ENCODE measurements around the gene ZNF516.

Gene ZNF516

DNA sequence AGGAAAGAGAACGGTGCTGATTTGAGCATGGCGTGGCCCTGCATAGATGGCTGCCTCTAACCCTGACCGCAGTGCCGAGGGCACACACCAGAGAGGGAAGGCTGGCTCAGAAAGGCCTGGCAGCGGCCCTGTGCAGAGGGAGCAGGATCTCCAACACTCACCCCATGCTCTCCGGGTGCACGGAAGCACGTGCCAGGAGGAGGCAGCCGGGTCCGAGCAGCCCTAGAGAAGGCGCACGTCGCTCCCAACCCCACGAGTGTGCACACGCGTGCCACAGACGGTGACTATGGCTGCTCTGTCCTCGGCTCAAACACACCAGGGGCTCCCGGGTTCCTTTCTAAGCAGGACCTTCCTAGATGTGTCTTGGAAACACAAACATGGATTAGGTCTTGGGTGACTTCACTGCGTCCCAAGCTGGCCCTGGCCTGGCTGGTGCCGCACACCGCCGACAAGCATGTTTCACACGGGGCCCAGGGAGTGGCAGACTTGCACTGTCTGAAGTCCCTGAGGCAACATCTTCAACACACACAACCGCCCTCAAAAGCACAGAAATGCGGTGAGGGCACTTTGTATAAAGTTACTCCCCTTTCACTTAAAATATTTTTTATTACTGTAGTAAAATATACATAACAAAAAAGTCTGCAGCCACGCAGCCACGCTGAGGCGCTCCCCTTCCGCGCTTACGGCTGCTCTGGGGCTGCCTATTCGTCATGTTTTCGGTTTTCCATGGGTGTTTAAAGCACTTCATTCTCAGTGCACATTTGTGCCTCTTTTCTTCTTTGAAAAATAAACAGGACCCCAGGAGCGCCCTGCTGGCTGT, 110.0 kb downstream of the ZNF516 start:
- no peak for DNase-seq

DNA sequence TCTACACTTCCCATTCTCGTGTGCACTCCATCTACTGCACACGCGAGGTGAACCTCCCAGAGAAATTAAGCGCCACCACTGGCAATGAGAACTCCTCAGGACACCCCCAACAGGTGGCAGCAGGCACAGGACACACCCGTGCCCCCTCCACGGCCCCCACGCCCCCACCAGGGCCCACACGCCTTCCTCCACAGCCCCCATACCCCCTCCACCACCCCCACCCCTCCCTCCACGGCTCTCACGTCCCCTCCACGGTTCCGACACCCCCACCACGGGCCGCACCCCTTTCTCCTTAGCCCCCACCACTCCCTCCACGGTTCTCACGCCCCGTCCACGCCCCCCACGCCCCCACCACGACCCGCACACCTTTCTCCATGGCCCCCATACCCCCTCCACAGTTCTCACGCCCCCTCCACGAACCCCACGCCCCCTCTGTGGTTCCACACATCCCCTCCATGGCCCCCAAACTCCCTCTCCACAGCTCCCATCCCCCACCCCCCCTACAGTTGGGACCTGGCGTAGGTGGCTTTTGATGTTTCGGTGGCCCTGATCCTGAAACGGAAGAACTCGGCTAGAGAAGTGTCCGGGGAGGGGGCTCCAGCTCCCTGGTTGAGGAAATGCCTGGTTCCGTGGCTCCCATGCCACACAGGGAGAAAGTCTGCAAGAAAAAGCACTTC, 110.8 kb downstream of the ZNF516 start:
- no peak for DNase-seq

DNA sequence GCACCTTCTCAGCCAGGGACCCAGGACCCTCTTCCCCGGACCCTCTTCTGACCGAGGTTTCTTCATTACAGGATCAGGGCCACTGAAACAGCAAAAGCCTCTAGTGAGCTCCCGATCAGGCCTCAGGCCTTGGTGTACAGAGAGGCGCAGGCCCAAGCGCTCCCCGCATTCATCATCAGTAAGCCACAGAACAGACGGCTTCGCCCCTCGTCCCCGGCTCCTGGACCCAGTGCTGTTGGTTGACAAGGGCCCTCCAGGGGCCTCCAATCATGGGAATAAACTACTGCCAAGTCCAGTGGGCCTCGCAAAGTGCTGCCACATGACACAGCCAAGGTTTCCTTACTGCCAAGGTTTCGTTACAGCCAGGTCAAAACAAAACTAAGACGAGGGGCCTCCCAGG, 111.4 kb downstream of the ZNF516 start:
- no peak for DNase-seq

DNA sequence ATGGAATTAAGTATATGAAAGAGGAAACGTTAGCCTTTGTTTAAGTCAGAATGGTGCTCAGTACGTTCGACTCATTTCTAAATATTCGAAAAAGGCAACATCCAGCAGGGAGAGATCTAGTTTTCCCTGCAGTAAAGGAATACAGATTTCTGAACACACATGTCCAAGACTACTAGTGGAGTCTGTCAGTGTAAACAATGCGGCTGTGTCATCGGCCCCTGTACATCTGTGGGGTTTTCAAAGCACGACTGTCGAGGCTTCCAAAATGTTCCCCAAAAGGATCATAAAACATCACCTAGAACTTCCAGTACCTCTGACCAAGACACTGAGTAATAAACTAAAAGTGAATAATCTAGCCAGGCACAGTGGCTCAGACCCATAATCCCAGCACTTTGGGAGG, 112.8 kb downstream of the ZNF516 start:
- no peak for DNase-seq

DNA sequence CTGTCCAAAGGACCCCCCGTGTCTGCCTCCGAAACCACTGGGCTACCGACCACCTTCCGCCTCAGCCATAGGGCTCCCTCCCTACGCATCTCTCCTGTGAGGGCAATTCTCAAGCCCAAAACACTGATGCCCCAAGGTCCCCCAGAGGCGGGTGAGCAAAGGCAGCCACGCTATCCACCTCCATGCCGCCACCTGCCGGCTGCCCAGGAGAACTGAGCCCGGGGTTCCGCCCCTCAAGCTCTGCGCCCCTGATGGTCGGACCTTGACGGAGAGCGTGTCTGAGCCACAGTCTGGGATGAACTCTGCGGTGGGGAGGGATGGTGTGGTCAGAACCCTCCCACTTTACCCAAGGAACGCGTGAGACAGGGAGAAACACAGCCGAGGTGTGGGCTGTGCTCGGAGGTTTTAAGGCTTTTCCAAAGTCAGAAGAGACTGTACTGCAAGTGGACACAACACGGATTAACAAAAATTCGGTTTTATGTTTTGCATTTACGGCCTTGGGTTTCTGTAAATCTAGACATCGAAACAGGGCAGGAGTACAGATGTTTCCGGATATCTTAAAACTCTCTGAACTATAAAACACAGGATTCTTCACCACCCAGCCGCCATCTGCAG, 114.1 kb downstream of the ZNF516 start:
- DNase-seq, result no peak

DNA sequence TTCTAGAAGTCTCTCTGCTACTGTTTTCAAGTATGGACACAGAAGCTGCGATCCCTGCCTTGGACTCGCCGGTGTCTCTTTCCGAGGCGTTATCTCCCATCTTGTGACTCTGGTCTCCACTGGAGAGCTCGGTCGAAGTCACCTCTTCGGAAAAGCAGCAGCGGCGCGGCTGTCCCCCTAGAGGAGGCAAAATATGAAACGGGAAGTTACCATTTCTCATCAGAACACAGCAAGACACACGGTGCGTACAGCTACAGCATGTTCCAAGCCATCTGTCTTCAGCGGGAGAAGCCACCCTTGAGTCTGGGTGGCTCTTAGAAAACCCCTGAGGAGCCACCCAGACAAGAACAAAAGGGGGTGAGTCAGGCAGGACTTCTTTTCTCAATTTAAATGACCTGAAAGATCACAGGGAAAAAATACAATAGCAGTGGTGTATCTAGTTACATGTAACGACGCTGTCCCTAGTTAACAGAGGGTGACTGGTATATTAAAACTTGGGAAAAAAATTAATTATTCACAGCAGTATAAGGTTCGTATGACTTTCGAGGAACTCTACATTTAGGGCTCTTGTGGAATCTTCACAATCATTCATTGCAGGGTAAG, 114.8 kb downstream of the ZNF516 start:
- DNase-seq, result no peak

DNA sequence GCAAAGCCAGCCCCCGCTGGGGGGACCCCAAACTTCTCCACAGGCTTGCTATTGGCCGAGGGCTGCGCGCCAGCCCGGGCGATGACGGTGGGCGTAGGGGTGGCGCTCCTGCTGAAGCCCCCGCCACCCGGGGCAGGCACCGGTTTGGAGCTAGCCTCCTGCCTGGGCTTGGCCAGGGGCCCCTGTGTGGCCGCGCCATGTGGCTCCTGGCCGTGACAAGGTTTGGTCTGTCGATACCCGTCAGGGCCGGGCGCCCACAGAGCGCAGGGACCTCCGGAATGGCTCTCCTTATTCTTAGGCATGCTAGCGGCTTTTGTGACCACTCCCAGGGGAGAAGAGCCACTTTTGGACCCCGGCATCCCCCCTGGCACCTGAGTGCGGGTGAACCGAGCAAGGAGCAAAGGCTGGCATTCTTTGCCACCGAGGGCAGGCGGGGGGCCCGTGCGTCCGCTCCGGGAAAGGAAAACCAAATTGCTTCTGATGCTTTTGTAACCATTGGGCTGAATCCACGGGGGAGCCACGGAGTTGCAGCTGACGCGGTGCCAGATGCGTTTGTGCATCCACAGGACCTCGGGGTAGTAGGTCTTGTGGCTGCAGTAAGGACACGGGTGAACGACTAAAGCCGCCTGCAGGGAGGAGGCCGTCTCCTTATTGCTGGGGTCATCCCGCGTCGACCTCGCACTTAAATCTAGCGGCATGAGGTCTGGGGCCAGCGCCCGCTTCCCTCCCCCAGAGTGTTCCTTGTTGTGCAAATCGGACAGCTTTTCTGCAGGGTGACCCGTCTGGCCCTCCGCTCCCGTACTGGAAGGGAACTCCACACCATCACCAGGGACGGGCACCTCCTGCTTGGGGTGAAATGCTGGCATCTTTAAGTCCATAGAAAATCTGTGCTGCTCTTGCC, 115.6 kb downstream of the ZNF516 start:
- DNase-seq, result no peak

DNA sequence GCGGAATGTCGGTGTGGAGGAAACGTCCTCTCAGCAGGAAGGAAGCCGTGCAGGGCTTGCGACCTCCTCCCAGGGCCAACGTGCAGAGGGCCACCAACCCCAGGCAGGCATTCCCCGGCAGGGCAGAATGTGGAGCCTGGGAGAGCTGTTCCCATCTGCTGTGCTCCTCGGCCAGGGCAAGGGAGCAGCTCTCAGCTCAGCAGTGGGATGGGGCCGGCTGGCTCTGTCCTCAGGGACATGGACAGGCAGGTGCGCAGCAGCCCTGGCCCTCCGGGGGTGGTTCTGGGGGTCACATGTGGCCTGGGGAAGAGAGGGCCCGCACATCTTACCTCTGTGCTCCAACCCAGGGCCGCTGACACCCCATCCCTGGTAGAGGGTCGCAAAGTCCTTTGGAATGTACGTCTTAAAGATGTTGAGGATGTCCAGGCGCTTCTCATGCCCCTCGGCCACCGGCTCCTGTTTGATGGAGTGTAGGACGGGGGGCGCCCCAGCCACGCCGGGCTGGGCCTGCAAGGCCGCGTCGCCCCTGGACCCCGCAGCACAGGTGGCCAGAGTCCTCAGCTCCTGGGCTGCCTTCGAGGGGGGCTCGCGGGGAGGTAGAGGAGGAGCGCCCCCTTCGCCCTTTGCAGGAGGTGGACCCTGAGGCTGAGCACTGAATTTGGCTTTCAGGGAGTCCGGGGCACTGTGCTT, 116.4 kb downstream of the ZNF516 start:
- no peak for DNase-seq

DNA sequence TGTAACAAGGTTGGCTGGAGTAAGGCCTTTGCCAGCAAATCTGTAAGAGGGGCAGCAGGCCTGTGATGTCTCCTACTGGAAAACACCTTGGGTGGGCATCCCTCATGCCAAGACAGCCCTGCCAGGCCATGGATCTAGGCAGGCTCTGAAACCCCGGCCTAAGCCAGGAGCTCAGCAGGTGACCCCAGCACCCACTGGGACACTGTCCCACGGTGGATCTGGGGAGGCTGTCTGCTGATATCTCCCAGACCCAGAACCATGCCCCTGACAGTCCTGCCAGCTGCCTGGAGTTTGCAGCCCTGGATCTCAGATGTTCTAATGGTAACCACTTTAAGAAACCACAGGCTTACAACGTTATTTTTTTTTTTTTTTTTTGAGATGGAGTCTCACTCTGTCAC, 117.7 kb downstream of the ZNF516 start:
- DNase-seq, result no peak

DNA sequence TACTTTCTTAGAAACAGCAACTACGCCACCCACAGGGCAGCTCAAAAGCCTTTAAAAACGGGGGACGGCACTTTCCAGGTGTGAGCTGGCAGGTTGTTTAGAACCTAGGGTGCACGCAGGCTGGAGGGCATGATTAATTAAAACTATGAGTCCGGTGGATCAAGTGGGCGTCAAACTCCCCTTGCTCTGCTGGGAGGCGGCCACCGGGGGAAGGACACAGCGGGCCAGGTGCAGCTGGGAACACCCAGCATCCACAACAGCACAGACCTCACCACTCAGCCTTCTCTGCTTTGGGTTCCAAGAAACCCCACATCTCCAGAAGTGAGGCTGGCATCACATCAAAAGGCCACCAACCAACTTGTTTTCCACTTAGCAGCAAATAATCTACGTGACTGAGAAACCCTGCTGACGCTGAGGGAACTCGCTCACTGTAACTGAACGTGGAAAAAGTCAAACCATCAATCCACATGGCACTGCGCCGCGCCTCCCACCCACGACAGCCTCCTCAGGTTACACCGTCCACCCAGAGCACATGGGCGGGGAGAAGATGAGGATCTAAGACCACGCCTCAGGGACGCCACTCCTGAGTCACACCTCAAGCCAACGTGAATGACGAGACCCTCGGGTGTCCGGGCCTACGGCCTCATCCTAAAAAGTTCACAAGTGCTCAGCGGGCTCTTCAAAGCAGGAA, 118.2 kb downstream of the ZNF516 start:
- peak in 12 of 56 donors; percentile 17 to 73 (median 38) for DNase-seq

DNA sequence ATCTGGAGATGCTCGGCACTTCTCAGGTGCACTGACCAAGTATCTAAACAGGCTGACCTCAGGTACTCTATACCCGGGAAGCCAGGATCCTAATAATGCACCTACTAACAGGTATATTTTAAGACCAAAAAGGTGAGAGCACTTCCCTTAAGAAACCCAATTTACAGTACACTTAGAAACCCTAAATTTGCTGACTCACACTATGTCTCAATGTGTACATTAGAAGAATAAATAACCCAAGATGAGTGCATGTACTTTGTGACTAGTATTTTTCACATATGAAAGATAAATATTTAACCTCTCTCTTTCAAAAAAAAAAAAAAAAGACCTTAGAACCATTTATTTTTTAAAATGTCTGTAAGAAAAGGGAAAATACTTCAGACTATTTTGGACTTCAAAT, 118.8 kb downstream of the ZNF516 start:
- no peak for DNase-seq

DNA sequence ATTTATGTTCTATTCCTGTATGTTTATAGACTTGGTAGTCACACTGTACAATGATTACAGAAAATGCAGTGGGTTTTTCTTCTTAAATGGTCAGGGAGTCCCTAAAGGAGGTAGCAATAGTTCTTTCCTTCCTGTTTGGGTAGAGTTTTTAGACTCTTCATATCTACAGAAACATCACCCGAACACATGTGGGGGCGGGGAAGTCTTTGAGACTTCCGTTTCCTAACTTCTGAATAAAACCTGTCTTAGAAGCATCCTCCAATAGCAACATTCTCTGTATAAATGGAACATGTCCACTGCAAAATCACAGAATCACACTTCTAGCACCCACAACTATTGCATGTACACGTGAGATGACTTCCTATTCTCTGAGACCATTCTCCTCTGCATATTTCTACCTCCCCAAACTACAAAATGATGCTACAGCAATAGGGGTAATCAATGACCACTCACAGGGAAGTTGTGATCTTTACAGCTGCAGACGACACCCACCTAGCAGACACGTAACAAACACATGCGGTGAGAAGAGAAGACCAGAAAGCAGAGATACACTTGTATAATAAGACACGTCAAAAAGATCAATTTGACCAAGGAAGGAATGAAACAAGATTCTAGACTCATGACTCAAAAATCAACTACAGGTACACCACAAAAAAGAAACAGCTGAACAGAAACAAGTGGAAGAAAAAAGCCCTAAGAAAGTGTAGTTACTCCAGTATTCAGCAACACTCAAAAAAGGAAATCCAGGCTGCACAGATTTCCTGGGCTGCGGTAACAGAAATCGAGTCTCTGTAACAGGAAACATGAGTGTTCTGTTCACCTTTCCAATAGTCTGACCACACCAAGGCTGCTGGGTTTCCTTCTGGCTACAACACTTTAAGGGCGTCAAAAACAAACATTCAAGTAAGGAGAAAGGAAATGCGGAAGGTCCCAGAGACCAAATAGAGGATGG, 120.4 kb downstream of the ZNF516 start:
- DNase-seq, result no peak

DNA sequence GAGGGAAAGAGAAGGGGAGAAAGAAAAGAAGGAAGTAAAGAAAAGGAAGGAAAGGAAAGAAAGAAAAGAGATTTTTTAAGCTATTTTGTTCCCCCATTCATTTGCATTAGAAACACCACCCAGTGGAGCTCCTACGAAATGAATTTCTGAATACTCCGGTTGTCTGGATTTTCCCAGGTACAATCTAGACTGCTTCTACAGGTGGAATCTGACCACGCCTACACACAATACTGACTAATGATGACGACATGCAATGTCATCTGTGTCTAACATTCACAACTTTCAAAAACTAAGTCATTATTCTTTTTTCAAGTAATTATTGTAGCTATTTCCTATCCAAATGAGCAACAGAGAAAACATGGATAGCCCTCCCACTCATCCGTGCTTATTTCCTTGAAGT, 121.7 kb downstream of the ZNF516 start:
- no peak for DNase-seq

DNA sequence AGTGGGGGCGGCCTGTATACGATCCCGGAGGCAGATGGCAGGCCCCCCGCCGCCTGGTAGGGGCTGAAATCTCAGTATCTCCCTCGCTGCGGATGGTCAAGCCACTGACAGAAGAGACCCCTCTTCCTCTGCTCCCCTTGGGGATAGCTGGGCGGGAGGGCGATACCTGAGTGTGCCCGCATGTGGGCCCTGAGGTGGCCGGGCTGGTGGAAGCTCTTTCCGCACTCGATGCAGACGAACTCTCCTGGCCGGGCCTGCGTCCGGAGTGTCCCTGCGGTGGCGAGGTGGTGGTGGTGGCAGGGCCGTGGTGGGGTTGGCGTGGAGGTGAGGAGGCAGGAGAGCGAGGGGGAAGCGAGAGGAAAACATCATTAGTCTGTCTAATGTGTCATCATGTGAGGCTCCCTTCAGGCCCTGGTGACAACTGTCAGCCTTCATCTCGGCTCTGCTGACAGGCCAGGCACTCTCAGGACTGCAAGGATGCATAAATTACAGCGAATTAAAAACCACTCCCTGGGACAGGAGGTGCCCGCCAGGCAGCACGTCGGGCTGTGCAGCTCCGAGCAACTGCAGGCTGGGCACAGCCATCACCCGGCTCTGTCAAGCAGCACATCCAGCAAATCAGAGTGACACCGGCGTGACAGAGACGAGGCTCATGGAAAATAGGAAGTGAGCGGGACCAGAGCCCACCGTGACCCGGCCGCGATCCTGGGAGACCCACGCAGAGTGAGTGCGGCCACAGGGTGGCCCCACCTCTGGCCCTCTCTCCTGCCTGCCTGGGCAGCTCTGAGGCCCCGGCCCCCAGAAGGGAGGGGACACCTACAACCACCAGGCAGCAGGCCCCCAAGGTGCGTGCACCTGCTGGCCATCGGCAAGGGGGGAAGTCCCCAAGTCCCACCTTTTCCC, 123.5 kb downstream of the ZNF516 start:
- no peak for DNase-seq

DNA sequence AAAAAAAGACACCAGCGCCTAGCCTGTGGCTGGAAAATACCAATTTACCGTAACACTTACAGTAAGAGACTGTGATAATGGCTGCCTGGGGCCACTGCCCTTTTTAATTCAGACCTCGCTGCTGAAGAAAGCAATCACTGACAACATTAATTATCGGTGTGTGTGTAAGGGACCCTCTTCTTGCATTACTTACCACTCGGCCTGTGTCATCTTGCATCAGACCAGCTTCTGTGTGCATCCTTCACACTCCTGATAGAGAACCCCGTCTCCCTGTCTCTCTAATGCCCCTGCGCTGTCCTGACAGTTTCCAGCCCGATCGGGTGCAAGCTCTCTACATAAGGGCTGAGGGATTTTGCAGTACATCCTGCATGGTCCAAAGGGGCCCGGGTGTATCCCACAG, 124.4 kb downstream of the ZNF516 start:
- no peak for DNase-seq

DNA sequence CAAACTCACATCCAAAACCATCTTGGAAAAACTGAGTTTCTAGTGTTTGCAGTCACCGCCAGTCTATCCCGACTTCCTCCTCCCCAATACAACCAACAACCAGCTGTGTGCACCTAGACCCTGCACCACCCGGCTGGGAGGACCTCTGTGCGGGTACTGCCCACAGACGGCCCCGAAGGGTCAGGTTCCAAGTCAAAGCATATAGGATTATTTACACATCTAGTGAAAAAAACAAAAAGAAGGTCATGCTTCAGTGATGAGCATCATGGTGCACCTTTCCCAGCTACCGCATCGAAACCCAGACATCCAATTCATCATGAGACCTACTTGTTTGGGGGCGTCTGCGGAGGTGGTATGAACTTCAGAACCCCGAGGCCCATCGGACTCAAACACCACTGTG, 124.8 kb downstream of the ZNF516 start:
- no peak for DNase-seq

DNA sequence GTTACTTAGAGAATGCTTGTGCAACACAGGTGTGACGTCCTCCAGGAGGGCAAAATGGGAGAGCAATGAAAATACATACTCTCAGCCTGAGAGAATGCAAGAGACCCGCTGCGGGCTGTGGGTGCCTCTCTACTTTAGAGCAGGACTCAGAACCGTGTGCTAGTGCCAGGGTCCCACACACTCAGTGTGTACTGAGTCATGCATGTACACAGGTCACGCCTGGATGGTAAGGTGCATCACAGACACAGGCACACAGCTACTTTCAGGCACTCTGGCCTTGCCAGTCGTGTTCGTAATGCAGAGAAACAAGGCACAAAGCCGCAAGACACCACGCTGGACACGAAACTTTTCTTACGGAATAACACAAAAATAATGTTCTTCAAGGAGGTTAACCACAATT, 125.3 kb downstream of the ZNF516 start:
- DNase-seq, result no peak

DNA sequence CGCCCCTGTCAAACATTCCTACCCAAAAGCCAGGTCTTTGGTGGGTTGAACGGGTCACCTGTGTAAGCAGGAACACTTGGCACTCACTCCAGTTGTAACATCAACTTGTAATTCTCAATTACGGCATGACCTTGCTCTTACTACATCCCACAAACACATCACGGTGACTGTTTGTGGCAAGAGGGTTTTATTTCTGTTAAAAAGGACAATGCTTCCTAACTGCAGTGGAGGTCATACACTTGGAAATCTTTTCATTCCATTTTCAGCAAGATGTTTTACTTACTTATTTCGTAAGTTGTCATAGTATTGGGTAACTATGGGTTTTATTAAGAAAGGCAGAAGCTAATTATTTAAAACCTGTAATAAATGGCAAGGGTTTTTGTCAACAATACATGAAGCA, 126.1 kb downstream of the ZNF516 start:
- DNase-seq, result no peak
